HG03196 (cell line): Measurements from ENCODE around the gene PRRT1.
"Not testable (repeated sequence)": the region's sequence is repeated elsewhere in the genome, so short reads cannot be mapped to it uniquely, and the experiment has no call there.

Experiments
- ATAC-seq: cut with Tn5 transposase; IDR thresholded peaks from one replicate; pipeline ENCODE4 v1.9.1; 2021; ENCODE audit not compliant: unreplicated experiment

Gene PRRT1

GRCh38 chr6:32151863-32152768 is at the start of gene PRRT1:
Gene PRRT1, minus strand, starts transcription at chr6:32151939. Its CDS starts 112 bp downstream, at chr6:32151827.
- ATAC-seq: no peak

DNA sequence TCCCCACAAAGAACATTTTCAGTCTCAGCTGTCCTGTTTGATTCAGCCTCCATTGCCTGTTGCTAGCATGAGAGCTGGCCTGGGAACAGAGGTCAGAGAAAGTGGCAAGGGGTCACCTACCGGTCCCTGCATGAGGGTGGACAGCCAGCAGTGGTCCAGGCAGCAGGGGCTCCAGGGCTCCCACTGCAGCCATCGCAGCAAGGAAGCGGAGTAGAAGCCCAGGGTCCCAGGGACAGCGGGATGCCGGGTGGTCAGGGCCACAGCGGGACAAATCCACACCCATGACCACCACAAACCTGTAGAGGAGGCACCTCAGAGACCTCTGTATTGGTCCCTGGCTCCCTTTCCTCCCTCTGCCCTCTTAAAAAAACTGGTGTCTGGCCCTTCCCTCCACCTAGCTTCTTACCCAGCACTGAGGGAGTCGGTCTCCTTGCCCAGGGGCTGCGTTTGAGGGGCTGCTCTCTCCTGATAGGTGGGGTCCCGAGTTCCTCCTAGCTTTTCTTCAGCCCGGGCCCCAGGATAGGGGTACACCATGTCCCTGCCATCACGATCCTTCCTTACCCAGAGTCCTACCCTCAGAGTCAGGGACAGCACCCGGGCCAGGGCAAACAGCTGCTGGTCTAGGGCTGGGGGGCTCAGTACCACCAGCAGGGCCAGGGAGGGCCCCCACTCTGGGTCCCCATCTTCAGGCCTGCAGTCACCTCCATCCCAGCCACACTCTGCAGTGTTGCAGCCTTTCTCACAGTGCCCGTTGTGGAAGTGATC is 49.2 kb upstream of the PRRT1 start:
- no peak for ATAC-seq

- ATAC-seq: no peak
Observed at GRCh38 chr6:32198866-32199265, 47.1 kb upstream of the PRRT1 start.

GRCh38 chr6:32198345-32198696 is 46.6 kb upstream of the PRRT1 start:
- ATAC-seq: no peak

GRCh38 chr6:32196682-32197616 is 45.2 kb upstream of the PRRT1 start:
- ATAC-seq: no peak

- ATAC-seq: peak; percentile 75
Observed at GRCh38 chr6:32195902-32196681, 44.4 kb upstream of the PRRT1 start.

DNA sequence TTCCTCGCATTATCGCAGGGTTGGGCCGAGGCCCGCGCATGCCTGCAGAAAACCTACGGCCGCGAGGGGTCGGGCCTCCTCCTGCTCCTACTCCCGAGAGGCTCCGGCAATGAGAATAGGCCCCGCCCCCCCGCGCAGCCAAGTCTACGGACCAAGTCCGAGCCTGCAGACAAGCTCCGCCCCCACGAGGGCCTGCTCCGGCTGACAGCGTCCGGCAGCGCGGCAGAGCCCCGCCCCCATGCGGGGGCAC is 43.8 kb upstream of the PRRT1 start:
- ATAC-seq: peak; percentile 65

DNA sequence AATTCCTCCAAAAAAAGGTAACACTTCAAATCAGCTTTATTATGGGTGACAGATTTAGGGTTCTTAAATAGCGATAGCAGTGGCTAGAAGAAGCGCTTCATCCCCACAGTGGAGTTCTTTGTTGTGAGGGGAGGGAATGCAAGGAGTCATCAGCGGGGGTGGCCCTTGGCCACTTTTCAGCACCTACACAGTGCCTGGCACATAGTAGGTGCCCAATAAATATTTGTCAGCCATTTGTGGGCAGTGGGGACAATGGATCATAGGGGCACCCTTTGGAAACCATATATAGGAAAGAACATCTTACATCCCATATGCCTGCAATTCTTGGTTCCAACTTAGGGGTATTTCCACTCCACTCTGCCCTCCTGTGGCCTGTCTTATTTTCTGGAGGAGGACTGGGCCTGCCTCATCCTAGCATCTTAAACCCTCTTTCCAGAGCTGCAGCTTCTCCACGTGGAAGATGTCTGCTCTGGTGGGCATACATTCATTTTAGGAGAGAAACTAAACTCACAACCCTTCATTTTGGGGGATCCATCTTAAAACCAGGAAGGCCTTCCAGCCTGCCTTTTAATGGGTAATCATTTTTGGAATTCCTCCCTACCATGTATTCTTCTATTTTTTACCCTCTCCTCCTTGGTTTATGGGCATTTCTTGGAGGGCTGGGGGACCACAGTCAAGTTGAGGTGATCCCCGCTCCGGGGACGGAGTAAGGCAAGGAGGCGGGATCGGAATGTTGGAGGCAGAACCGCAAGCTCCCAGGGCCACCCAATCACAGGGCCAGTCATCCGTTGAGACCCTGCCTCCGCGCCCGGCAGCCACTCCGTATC is 43.3 kb upstream of the PRRT1 start:
- no peak for ATAC-seq

GRCh38 chr6:32194388-32194787 is 42.6 kb upstream of the PRRT1 start:
- no peak for ATAC-seq

DNA sequence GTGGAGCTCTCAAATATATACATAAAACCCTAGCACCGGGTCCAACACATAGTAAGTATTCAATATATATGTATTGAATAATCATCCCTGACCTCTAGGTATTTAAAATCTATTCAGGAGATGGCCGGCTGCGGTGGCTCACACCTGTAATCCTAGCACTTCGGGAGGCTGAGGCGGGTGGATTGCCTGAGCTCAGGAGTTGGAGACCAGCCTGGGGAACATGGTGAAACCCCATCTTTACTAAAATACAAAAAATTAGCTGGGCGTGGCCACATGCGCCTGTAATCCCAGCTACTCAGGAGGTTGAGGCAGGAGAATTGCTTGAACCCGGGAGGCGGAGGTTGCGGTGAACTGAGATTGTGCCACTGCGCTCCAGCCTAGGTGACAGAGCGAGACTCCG is 41.4 kb upstream of the PRRT1 start:
- ATAC-seq: not testable (repeated sequence)

GRCh38 chr6:32192608-32193039 is 40.9 kb upstream of the PRRT1 start, which contains the start of gene GPSM3:
Gene GPSM3, minus strand, starts transcription at chr6:32192643. Its CDS starts 130 bp downstream, at chr6:32192513.
- no peak for ATAC-seq

DNA sequence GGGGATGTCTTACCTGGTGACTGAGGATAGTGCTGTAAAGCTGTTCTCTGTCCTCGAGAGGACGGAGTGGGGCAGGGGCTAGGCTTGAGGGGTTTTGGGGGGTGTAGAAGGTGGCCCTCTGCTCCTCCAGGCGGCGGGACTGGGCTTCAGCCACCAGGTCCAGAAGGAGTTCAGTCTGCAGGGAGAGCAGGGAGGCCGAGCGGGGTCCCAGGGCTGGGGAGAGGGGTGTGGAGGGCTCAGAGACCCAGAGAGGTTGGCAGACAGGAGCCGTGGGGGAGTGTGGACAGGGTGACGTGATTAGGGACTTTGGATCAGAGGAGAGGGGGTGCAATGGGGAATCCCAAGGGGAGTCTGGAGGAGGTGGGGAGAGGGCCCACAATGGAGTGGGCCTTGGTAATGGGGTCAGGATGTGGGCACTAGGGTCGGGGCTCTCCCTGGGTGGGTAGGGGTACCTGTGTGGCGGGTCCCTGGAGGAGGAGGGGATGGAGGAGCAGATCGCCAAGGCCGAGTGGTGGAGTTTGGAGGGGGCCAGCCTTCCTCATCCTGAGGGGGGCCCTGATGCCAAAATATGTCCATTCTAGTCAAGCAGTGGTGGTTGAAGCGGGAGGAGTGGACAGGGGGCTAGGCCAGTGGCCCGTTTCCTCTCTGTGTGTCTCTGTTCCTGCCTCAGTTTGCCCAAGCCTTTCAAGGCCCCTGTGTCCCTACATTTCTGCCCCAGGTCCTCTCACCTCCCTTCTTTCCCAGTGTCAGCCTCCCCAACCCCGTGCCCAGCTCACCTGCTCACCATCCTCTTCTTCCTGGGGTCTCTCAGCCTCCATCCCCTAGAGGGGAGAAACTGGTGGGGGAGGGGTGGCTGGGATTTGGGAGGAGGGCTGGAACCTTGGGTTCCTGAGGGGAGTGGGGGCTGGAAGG is 40.2 kb upstream of the PRRT1 start:
- no peak for ATAC-seq

GRCh38 chr6:32190911-32191677 is 39.4 kb upstream of the PRRT1 start:
- ATAC-seq: no peak

GRCh38 chr6:32190054-32190851 is 38.5 kb upstream of the PRRT1 start, which contains the start of gene PBX2:
Gene PBX2, minus strand, starts transcription at chr6:32190202. Its CDS starts 287 bp downstream, at chr6:32189915.
- ATAC-seq: peak; percentile 50

DNA sequence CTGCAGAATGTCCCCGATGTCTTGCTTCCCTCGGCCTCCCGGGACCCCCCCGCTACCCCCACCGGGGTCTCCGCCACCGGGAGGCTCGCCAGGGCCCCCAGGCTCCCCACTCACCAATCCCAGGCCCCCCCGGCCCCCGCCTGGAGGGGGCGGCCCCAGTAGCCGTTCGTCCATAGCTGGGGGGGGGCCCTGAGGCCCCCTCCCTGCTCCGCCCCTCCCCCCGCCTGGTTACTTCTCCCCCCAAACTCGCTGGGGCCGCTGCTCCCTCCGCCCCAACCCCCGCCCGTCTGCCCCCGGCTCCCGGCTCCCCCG is 38.0 kb upstream of the PRRT1 start:
- no peak for ATAC-seq

DNA sequence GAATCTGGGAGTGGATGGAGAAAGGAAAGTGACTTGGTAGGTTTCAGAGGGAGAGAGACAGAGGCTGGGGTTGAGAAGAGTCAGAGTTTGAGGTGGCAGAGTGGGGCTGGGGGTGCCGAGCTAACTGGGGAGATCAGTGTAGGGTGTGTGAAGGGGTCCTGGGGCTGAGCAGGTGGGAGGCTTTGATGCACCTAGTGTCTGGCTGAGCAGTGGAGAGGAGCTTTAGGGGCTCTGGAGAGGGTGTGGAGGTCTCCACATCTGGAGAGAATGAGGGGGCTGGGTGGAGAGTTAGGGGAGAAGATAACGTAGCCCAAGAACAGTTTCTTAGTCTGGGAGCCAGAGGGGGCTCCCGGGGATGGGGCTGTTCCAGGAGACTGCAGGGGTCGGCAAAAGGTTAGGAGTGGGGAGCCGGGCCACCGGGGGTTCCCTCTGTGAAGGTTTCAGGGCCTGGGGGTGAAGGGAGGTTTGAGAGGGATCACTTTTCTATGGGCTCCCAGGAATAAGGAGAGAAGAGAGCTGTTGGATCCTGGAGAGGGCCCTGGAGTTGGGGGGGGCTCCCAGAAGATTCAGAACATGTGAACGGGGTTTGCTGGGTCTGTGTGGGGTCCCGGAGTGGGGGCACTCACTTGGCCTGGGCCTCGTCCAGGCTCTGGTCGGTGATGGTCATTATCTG is 37.5 kb upstream of the PRRT1 start:
- no peak for ATAC-seq
